GM12801 (cell line): Measurements from ENCODE around the gene OR9I1.

Source experiments
- TF ChIP-seq, protein P1 (sequence below): IDR thresholded peaks from one replicate; pipeline ENCODE4 v1.5.1; 2011; ENCODE audit warnings: control low read depth; ENCODE audit not compliant: insufficient read length; ENCODE audit errors: extremely low read depth

The OR9I1 gene

GRCh38 chr11:58134151-58134550 is 8.8 kb upstream of the OR9I1 start:
- TF ChIP-seq, protein P1, sequence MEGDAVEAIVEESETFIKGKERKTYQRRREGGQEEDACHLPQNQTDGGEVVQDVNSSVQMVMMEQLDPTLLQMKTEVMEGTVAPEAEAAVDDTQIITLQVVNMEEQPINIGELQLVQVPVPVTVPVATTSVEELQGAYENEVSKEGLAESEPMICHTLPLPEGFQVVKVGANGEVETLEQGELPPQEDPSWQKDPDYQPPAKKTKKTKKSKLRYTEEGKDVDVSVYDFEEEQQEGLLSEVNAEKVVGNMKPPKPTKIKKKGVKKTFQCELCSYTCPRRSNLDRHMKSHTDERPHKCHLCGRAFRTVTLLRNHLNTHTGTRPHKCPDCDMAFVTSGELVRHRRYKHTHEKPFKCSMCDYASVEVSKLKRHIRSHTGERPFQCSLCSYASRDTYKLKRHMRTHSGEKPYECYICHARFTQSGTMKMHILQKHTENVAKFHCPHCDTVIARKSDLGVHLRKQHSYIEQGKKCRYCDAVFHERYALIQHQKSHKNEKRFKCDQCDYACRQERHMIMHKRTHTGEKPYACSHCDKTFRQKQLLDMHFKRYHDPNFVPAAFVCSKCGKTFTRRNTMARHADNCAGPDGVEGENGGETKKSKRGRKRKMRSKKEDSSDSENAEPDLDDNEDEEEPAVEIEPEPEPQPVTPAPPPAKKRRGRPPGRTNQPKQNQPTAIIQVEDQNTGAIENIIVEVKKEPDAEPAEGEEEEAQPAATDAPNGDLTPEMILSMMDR: no peak

GRCh38 chr11:58133309-58134076 is 8.2 kb upstream of the OR9I1 start:
- TF ChIP-seq, protein P1: no peak

GRCh38 chr11:58127350-58127749 is 2.0 kb upstream of the OR9I1 start:
- TF ChIP-seq, protein P1: no peak

DNA sequence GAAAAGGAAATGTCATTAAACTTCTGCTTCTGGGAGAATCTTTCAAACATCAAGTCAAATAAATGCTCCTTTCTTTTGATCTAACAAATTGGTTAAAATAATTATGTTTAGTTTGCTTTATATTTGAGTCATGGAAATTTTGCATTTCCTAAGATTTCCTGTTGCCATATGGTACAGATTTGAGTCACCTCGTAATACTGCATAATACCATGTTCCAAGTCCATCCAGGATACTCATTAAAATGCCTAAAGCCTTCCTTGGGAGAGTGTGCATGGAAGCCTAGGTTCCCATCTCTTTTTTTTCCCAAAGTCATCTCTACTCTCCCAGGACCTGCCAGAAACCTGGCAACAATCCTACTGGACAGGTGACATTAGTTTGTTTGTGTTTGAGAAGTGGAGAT is 4.2 kb downstream of the OR9I1 start:
- TF ChIP-seq, protein P1: no peak

DNA sequence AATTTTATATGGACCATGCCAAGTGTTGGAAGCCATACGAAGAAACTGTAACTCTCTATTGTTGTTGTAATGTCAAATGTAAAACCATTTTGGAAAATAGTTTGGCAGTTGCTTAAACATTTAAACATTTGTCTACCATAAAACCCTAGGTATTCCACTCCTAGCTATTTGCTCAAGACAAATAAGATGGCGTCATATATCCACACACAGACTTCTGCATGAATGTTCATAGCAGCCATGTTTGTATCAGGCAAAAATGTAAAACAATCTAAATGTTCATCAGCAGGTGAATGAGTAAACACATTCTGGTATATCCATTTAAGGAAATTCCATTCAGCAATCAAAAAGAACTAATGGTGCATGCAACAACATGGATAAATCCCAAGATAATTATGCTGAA is 27.9 kb downstream of the OR9I1 start:
- TF ChIP-seq, protein P1: no peak

DNA sequence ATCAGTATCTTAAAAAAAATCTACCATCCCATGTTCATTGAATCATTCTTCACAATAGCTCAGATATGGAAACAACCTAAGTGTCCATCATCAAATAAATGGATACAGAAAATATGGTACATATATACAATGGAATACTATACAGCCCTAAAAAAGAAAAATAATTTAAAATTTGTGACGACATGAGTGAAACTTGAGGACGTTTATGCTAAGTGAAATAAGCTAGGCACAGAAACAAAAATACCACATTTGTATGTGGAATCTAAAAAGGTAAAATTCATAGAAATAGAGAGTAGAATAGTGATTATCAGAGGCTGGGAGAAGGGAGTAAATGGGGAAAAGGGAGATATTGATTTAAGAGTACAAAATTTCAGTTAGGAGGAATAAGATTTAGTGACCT is 38.8 kb downstream of the OR9I1 start:
- TF ChIP-seq, protein P1: no peak

- TF ChIP-seq, protein P1: no peak
These were observed 49.5 kb downstream of the OR9I1 start for GRCh38 chr11:58075781-58076180.

DNA sequence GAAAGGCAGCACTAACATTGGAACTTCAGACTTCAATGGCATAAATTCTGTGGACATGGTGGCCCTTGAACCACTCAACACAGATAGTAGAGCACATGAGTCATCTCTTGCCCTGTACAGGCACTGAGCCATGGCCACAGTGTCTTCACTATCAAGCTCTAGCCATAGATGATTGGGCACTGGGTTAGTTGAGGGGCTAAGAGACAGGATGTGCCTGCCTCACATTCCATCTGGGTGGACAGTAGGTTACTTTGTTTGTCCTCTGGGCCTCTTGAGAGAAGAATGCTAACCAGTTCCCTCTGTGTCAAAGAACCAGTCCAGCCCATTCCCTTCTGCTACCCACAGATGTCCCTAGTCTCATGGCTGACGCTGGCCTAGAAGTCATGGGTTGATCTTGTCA is 54.7 kb downstream of the OR9I1 start:
- TF ChIP-seq, protein P1: no peak
